ENCODE data around the gene ZNF429.
A peak's percentile ranks its signal among the peaks of the same experiment; 100 is the strongest.
"Not testable (repeated sequence)": the region's sequence is repeated elsewhere in the genome, so short reads cannot be mapped to it uniquely, and the experiment has no call there.

The ZNF429 gene

DNA sequence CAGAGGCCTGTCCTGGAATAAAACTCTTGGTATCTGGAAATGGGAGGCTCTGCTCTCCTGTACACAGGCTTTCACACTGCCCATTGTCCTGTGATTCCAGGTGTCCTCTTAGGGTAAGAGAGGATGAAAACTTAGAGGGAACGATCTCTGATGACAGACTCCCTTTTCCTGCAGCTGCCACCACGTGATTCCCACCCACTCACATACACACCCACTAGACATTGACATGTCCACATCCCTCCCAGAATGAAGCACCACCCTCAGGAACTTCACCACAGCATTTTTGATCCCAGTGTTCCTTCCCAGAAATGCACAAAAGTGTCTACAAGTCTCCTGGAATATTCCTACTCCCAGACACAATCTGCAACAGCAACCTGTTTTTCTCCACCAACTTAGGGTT, 8.2 kb downstream of the ZNF429 start:
- DNase-seq (ENCODE audit: low read depth): no peak

DNA sequence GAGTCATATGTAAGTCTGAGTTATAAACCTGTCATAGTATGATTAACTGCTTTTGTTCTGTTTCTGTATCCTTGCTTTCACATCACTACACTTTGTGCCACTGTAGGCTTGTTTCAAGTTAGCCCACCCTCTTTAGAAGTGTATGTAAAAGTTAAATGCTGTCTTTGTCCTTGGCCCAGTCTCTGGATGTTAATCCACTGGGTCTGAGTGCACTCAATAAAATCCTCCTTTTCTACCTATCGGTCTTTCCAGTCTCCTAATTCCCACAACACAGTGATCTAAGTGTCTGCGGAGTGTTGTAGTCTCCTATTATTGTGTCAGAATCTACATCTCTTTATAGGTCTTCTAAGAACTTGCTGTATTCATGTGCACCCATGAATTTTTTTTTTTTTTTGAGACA, 14.1 kb downstream of the ZNF429 start:
- DNase-seq (ENCODE audit: low read depth): no peak

DNA sequence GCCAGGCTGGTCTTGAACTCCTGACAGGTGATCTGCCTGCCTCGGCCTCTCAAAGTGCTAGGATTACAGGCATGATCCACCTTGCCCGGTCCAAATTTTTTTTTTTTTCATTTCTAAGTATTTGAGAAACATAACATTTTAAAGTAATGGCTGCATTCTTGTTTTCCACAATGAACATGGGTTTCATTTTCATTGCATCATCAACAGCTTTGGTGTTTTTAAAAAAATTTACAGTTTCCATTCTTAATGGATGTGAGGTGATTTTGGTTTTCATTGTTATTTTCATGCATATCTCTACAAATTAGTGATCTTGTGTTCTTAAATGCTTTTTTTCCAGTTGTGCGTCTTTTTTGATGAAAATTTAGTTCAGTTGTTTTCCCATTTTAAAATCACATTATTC, 27.5 kb downstream of the ZNF429 start:
- DNase-seq (ENCODE audit: low read depth): no peak

DNA sequence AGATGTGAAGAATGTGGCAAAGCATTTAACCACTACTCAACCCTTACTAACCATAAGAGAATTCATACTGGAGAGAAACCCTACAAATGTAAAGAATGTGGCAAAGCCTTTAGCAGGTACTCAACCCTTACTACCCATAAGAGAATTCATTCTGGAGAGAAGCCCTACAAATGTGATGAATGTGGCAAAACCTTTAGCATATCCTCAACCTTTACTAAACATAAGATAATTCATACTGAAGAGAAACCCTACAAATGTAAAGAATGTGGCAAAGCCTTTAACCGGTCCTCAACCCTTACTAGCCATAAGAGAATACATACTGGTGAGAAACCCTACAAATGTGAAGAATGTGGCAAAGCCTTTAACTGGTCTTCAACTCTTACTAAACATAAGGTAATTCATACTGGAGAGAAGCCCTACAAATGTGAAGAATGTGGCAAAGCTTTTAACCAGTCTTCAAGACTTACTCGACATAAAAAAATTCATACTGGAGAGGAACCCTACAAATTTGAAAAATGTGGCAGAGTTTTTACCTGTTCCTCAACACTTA, 31.4 kb downstream of the ZNF429 start:
- not testable (repeated sequence) for DNase-seq (ENCODE audit: low read depth)

DNA sequence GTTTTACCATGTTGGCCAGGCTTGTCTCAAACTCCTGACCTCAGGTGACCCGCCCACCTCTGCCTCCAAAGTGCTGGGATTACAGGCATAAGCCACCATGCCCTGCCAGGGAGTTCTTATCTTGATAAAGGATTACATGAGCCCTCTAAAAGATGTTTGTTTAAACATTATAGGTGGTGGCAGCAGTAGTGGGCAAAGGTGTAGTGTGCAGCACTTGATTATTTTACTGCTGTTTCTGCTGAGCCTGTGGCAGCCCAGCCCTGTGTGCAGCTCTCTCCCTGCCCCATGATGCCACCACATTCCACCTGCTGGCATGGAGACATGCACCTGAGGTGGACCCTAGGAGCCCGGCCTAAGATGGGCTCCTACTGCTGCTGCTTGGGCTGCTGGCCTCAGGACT, 54.0 kb downstream of the ZNF429 start:
- DNase-seq (ENCODE audit: low read depth): no peak

DNA sequence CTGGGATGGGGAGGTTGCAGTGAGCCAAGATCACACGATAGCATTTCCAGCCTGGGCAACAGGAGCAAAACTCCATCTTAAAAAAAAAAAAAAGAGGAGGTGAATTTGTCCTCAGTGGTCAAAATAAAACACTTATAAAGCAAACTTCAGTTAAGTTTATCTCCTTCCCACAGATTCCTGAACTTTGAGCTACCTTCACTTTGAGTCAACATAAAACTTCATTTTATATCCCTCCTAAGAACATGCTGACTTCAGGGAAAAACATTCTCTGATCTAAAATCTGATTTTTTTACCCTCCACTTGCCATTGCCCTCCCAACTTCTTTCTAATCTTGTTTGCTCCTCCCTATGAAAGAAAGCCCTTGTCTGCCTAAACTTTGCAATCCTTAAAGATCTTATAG, 59.0 kb downstream of the ZNF429 start:
- no peak for DNase-seq (ENCODE audit: low read depth)

DNA sequence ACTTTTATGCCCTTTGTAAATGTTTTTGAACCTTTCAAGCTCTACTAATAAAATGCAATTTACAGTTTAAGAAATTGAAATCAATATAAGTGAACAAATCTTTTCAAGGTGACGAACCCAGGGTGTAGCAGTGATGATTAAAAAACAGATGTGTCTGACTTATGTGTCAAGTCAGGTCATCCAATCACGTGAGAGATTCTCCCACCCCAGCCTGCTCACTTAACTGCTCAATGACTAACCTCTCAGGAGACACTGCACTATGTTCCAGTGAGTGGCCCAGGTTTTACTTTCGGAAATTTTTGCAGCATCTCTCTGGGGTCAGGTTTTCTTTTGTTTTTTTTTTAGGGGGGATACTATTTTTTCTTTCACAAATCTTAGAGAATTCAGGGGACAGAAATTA, 60.7 kb downstream of the ZNF429 start:
- DNase-seq (ENCODE audit: low read depth): no peak

DNA sequence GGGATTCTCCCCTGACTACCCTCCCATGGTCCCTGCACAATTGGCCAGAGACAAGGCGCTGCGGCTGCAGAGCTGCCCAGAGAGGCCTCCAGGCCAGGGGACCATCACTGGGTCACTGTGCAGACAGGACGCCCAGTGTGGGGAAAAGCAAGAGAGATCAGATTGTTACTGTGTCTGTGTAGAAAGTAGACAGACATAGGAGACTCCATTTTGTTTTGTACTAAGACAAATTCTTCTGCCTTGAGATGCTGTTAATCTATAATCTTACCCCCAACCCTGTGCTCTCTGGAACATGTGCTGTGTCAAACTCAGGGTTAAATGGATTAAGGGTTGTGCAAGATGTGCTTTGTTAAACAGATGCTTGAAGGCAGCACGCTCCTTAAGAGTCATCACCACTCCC, 62.4 kb downstream of the ZNF429 start:
- DNase-seq (ENCODE audit: low read depth): not testable (repeated sequence)

DNA sequence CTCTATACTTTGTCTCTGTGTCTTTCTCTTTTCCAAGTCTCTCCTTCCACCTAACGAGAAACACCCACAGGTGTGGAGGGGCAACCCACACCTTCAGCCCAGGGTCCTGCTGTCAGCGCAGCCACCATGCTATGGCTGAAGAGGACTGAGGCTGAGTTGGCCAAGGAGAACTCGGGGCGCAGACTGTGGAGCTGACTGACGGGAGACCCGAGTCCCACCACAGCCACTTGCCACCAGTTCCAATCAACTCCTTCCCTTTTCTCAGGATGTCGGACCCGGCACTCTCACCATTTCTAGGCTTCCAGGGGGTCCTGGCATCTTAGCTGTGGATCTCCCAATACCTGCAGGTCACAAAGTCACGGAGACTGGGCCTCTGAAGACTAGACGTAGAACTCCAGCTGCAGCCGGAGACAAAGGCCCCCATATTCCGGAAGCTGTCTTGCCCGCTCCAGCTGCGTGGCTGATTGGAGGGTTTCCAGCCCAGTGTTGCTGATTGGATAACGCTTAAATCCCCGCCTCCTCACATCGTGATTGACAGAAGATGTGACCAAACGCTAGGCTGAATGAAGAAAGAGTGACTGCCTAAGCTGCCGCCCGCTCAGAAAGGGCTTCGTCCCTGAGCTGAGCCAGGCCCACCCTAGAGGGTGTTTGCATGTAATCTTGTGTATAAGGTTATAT, 63.6 kb downstream of the ZNF429 start:
- peak; percentile 54 for DNase-seq (ENCODE audit: low read depth)

DNA sequence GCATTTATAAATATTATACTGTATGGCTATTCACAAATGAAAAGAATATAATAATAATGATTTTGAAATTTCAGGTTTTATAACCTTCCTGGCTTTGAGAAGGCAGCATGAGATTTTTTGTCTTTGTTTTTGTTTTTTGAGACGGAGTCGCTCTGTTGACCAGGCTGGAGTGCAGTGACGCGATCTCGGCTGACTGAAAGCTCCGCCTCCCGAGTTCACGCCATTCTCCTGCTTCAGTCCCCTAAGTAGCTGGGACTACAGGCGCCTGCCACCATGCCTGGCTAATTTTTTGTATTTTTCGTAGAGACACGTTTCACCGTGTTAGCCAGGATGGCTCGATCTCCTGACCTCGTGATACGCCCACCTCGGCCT, 64.1 kb downstream of the ZNF429 start:
- DNase-seq (ENCODE audit: low read depth): no peak

DNA sequence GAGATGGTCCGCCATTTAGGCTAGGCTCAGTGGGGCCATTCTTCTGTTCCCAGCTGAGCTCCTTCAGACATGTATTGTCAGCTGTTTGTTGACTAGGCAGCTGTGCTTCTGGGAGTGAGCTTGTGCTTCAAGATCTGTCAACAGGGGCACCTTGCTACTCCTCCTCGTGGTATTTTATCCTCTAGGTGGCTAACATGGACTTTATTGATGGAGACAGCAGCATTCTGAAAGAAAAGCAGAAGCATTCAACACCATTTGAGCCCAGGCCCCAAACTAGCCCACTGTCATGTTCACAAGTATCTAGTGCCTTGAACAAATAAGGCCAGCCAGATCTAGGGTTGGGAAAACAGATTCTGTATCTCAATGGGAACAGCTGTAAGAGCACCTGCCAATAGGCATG, 65.9 kb downstream of the ZNF429 start:
- DNase-seq (ENCODE audit: low read depth): no peak

DNA sequence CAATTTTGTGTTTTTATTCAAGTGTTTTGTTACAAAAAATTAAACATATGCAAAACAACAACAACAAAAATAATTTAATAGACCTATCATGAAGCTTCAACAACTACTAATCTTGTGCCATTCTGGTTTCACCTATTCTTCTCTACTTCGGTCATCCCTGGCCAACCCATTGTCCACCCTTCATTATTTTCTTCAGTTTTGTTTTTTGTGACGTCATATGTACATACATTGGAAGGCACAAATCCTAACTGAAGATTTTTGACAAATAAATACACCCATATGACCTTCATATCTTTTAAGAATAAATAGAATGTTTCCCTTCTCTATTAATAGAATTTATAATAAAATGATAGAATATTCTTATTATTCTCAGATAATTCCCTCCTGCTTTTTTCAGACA, 69.2 kb downstream of the ZNF429 start:
- no peak for DNase-seq (ENCODE audit: low read depth)

DNA sequence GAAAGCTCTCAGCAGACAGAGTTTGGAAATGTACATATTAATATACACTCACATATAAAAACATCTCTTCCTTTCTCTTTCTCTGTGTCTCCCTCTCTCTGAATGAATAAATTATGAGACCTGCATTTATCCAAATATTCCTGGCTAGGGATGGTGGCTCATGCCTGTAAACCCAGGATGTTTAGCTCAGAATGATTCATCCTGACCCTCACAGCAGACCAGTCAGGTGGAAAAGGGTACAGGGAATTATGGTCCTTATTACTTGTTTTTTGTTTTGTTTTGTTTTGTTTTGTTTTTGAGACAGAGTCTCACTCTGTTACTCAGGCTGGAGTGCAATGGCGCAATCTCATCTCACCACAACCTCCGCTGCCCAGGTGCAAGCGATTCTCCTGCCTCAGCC, 71.1 kb downstream of the ZNF429 start:
- no peak for DNase-seq (ENCODE audit: low read depth)

DNA sequence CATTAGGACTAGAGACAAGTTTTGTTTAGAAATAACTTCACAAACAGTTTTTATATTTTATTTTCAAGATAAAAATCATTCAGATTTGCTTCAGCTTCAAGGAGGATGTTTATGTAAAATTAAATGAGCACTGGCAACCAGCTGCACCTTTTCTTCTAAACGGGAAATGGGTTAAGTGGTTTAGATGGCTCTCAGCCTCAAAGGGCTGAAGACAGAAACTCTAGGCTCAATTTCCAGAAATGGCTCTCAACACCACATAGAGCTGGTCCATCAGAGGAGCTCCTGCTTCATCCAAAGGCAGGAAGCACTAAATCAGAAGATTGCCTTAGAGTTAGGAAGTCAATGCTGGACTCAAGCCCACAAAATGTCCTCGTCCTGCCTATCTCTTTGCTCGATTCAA, 74.7 kb downstream of the ZNF429 start:
- DNase-seq (ENCODE audit: low read depth): no peak

DNA sequence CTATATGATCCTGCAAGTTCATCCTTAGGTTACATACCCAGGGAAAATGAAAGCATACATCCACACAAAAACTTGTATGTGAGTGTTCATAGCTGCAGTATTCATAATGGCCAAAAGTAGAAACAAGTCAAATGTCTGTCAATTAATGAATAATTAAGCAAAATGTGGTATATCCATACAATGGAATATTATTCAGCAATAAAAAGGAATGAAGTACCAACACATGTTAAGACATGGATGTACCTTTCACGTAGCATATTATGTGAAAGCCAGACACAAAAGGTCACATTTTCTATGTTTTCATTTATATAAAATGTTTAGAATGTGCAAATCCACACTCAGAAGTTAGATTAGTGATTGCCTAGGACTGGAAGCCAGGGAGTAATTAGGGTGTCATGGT, 75.4 kb downstream of the ZNF429 start:
- DNase-seq (ENCODE audit: low read depth): no peak

DNA sequence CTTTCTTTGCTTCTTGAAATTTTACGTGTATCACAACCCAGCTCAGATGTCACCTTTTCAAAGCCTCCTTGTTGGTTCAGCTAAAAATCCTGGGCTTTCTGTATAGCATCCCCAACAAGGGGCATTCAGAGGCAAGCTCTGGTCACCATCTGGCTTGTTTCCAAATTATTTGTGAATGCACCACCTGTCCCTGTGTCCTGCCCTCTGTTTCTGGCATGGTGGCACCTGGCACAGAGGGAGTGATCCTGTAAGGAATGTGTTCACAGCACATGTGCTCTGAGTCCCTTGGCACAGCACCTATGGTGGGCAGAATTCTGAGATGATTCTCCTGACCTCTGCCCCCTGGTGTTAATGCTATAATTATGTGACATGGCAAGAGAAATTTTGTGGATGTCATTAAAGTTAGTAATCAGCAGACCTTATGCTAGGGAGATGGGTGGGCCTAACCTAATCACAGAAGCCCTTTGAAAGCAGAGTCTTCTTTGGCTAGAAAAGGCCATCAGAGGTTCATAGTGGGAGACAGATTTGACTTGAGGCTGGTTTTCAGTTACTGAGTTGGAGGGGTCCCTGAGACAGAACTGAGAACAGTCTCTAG, 76.3 kb downstream of the ZNF429 start:
- DNase-seq (ENCODE audit: low read depth): no peak

DNA sequence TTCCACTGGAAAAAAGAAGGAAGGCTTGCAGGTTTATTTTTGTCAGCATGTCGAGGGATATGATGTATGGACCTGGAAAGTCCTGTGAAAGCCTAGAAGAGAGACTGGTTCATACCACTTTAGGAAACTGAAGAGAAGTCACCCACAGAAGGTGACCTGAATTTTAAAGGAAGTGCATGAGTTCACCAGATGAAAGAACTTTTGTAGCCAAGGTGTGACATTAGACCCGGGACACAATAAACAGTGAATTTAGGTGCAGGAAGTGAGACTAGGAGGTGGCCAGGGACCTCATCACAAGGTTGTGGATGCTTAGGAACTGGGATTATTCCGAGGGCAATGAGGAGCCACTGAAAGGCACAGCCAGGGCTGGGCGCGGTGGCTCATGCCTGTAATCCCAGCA, 79.1 kb downstream of the ZNF429 start:
- DNase-seq (ENCODE audit: low read depth): no peak

DNA sequence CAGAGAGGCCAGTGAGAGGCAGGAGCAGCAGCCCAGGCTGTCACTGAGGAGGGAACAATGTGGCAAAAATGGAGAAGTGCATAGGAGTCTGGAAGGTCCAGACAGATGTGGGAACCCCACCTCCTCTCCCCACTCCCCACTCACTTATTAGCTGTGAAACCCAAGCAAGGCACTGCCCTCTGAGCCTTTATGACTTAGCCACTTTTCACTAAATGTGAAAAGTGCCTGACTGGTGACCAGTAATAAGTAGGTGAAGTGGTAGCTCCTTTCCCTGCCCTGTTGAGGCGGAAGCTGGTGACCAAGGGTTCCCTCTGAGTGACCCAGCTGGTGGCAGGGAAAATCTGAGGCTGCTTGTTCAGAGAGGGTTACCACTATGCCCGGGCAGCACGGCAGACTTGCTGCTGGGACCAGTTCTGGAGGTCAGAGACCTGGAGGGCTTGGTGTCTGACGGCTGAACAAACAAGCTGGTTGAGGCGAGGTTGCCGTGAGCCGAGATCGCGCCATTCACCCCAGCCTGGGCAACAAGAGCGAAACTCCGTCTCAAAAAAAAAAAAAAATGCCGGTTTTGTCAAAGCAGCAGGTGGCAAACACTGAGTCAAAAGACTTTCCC, 80.0 kb downstream of the ZNF429 start:
- no peak for DNase-seq (ENCODE audit: low read depth)

DNA sequence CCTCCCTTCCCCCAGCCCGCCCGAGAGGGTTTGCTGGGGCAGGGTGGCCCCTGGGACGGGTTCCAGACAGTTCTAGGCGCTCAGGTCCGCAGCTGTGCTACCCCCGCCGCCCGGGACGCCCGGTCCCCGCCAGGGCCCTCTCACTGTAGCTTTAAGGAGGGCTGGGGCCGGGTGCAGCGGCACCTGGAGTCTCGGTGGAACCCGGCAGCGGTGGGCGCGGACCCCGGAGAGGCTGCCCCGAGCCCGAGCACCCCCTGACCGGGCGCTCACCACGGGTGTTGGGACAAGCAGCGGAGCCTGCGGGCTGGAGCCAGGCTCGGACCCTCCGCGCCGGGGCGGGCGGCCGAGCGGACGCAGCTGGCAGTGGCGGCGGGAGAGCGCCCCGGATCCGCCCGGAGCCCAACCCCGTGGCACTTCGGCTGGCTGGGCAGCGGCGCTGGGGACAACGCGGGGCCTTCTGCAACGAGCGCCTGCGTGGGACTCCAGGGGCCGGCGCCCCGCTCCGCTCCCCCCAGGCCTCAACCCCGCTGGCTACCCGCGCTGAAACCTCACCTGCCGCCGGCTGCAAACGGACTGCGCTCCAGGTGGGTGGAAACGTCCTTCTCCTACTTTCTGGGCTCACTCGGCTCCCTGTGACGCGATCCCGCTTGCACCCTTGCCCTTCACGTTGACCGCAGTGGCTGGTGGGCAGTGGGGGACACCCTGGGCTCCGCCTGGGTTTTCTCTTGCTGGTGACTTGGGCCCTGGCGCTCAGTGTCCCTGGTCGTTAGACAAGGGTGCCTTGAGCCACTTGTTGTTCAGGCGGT, 81.1 kb downstream of the ZNF429 start:
- DNase-seq (ENCODE audit: low read depth): no peak

DNA sequence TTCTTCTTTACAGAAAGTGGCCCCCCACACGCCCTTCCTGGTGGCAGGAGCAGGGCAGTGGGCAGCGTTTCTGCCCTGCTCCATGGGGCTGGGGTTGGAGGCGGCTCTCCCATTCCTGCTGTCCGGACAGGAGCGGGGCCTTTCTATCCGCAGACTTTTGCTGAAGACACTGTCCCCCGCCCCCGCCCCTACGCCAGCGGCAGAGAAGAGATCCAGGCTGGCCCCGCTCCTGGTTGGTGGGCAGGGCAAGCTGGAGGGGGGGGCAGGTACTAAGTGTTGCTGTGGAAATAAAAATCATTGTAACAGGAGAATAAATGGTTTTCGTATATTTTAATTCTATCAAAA, 81.7 kb downstream of the ZNF429 start:
- no peak for DNase-seq (ENCODE audit: low read depth)

DNA sequence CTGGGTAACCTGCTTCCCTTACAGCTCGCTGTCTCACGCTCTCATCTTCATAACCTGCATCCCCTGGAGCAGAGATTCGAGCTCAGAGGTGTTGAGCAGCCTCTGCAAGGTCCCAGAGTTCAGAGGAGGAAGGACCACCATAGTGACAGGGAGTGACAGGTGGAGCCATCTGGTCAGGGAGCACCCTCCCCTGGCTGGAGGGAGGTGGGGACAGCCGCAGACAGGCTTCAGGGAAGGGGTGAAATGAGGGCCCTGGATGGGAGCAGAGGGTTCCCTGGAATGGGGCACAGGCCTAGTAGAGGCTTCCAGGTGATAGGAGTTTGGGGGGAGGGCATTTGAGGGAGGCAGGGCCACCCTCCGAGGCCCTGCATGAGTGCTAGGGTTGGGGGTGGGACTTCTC, 82.1 kb downstream of the ZNF429 start:
- no peak for DNase-seq (ENCODE audit: low read depth)

DNA sequence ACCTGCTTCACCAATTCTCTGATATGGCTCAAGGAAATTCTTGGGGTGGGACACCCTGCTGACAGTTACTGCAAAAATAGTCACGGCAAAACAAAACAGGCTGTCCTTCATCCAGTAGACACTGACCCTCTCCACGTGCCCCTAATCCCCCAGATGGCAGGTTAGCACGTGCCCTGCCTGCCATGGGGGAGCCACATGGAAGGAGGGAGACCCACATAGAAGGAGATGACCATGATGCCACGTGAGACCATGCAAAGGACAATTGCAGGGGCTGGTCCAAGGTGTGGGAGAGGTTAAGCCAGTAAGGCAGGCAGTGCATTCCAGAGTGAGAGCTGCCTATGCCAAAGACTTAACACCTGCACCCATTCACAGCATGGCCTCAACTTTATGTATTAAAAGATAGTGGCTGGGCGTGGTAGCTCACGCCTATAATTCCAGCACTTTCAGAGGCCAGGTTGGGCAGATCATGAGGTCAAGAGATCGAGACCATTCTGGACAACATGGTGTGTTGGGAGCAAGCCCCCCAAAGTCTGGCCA, 82.7 kb downstream of the ZNF429 start:
- no peak for DNase-seq (ENCODE audit: low read depth)

DNA sequence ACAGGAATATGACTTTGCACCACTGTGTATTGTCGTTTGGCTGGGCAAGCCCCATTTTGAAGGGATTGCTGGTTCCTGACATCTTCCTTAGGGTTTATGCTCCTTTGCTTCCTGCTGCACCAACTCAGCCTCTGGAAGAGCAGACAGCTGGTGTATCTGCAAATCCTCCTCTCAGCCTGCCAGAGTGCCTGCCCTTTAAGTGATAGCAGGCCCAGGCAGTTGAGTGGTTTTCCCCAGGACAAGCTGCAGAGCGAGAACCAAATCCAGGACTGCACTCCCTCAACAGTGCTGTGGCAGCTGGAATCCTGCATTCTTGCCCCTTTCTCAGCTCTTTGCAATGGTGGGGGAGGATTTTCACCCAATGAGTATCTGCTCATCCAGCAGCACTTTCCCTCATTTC, 85.5 kb downstream of the ZNF429 start:
- no peak for DNase-seq (ENCODE audit: low read depth)
